Measurements from ENCODE around the gene WNK2. TPM values are rescaled to one million over a fixed set of nuclear protein-coding genes. Genes with fewer than 3 reads are reported as not detected.

Gene WNK2
- total and polyA plus RNA-seq, 12 donors, result 16.6 to 236 (median 178) TPM

GRCh38 chr9:93298498-93299417, 114.8 kb downstream of the WNK2 start:
- intact Hi-C loops (cut with DNase I), result loop anchor here in 2 of 10 donors (2.0 to 5.0 kb wide), 2 partner anchors 136 kb away; no protein-coding TSS in a partner anchor
- Histone ChIP-seq H3K4me3 (no peak overlapping the region), H3K36me3 (peaks cover 0 to 4% (median 0%) of the 10 kb centered on the region in 9 donors), H3K9me3 (no peaks in the 10 kb centered on the region), H3K4me1 (peaks cover 3 to 59% (median 29%) of the 10 kb centered on the region in 9 donors), H3K27ac (no peak overlapping the region), H3K27me3 (peaks cover 0 to 4% (median 0%) of the 10 kb centered on the region in 7 donors)
- no peak for ATAC-seq
- WGBS, 2 donors, result 73 to 76% methylated on average over 26 of the region's 26 CpGs
- no peak for TF ChIP-seq CTCF (IDR thresholded peaks at IDR 0.05)
- DNase-seq, result no peak

GRCh38 chr9:93299418-93300174, 115.7 kb downstream of the WNK2 start:
- H3K4me3 ChIP-seq, result no peak overlapping the region
- 63 to 64% methylated on average over 26 of the region's 26 CpGs for WGBS, 2 donors
- DNase-seq (no peak), ATAC-seq (peak in 4 of 8 donors; percentile 48 to 65 (median 49))
- H3K36me3 ChIP-seq, result peaks cover 0 to 4% (median 0%) of the 10 kb centered on the region in 9 donors
- intact Hi-C loops (cut with DNase I), result loop anchor here in 4 of 10 donors (2.0 to 10.0 kb wide), 4 partner anchors 137 to 195 kb away; no protein-coding TSS in a partner anchor
- no peak for TF ChIP-seq CTCF (IDR thresholded peaks at IDR 0.05)
- H3K4me1 ChIP-seq, result peaks cover 5 to 64% (median 28%) of the 10 kb centered on the region in 9 donors
- H3K27me3 ChIP-seq, result peaks cover 0 to 4% (median 0%) of the 10 kb centered on the region in 7 donors
- no peak overlapping the region for H3K27ac ChIP-seq
- no peaks in the 10 kb centered on the region for H3K9me3 ChIP-seq

- H3K27ac ChIP-seq, result peak overlapping the region in 1 of 10 donors; percentile 36
- ATAC-seq (peak in 1 of 8 donors; percentile 27), DNase-seq (no peak)
- peaks cover 0 to 4% (median 0%) of the 10 kb centered on the region in 9 donors for H3K36me3 ChIP-seq
- H3K9me3 ChIP-seq, result no peaks in the 10 kb centered on the region
- WGBS, 2 donors, result 54 to 77% methylated on average over 14 of the region's 14 CpGs
- no peak overlapping the region for H3K4me3 ChIP-seq
- peaks cover 0 to 4% (median 0%) of the 10 kb centered on the region in 7 donors for H3K27me3 ChIP-seq
- H3K4me1 ChIP-seq, result peaks cover 3 to 64% (median 28%) of the 10 kb centered on the region in 9 donors
- intact Hi-C loops (cut with DNase I), result loop anchor here in 4 of 10 donors (5.0 to 10.0 kb wide), 3 partner anchors 138 to 195 kb away; no protein-coding TSS in a partner anchor
- no peak for TF ChIP-seq CTCF (IDR thresholded peaks at IDR 0.05)
These were observed 116.2 kb downstream of the WNK2 start for GRCh38 chr9:93300175-93300572.

Data from heart right ventricle (tissue), 16 donors.